Urinary bladder (tissue), 4 donors: ENCODE data around the gene C17orf50. TPM values are rescaled to one million over a fixed set of nuclear protein-coding genes. Genes with fewer than 3 reads are reported as not detected.

Experiments
- DNase-seq: peaks from one replicate; pipeline ENCODE4 v3.0.0-alpha.2; 2015; ENCODE audit errors: extremely low spot score
- H3K27ac ChIP-seq: one replicate; pipeline ENCODE4 v1.5.1; 2013; ENCODE audit warnings: low read depth, mild to moderate bottlenecking, moderate library complexity
- H3K36me3 ChIP-seq: one replicate; pipeline ENCODE4 v1.6.1; 2013; ENCODE audit warnings: mild to moderate bottlenecking, moderate library complexity; ENCODE audit not compliant: insufficient read depth
- H3K4me1 ChIP-seq: one replicate; pipeline ENCODE4 v1.6.1; 2013; ENCODE audit warnings: mild to moderate bottlenecking, moderate library complexity; ENCODE audit not compliant: insufficient read depth
- H3K4me3 ChIP-seq: one replicate; pipeline ENCODE4 v1.5.1; 2013; ENCODE audit warnings: low read depth, low read length
- WGBS: extraction: QIAGEN DNeasy Blood & Tissue Kit; methylation state at CpG from one replicate; pipeline ENCODE4 v1.1.7; 2013; 5-methylcytosine and 5-hydroxymethylcytosine counted together
- polyA plus RNA-seq: library from polyadenylated mRNA; stranded (reverse); fragments of 200-250 nt; gene quantifications from one replicate; pipeline ENCODE4 v1.2.3, GENCODE V29; 2013
- total RNA-seq: library from RNA; depleted of rRNA; stranded (reverse); fragments of >200 nt; gene quantifications from one replicate; pipeline ENCODE4 v1.2.3, GENCODE V29; 2014
- donor health status: healthy with polysubstance abuse.
- donor health status: healthy.

C17orf50 gene
- total and polyA plus RNA-seq, 2 donors = not detected

GRCh38 chr17:35793257-35793656 lies 32.6 kb downstream of the C17orf50 start:
- H3K27ac ChIP-seq = no peak overlapping the region
- H3K4me1 ChIP-seq = no peaks in the 10 kb centered on the region
- DNase-seq = no peak
- H3K4me3 ChIP-seq = no peak overlapping the region
- H3K36me3 ChIP-seq = no peaks in the 10 kb centered on the region
- WGBS = 54% methylated on average over 3 of the region's 3 CpGs

GRCh38 chr17:35795007-35795870 lies 34.6 kb downstream of the C17orf50 start, which contains the start of gene MMP28:
TSS of gene MMP28 (minus strand) at chr17:35795641. CDS start at chr17:35795377, 264 bp downstream.
- DNase-seq = no peak
- H3K4me1 ChIP-seq = no peaks in the 10 kb centered on the region
- H3K4me3 ChIP-seq = peak within 1 kb of the TSS; percentile 46
- H3K27ac ChIP-seq = peak within 1 kb of the TSS; percentile 25
- 1% methylated on average over 89 of the region's 89 CpGs for WGBS
- no peaks in the 10 kb centered on the region for H3K36me3 ChIP-seq

- H3K4me1 ChIP-seq = no peaks in the 10 kb centered on the region
- peak overlapping the region; percentile 46 for H3K4me3 ChIP-seq
- no peaks in the 10 kb centered on the region for H3K36me3 ChIP-seq
- WGBS = 28% methylated on average over 8 of the region's 8 CpGs
- DNase-seq = no peak
- H3K27ac ChIP-seq = no peak overlapping the region
Measured at GRCh38 chr17:35795871-35796265, 35.2 kb downstream of the C17orf50 start.

- Histone ChIP-seq H3K36me3 (no peaks in the 10 kb centered on the region), H3K4me1 (no peaks in the 10 kb centered on the region), H3K27ac (no peak overlapping the region), H3K4me3 (no peak overlapping the region)
- 80% methylated on average over 1 of the region's 1 CpG for WGBS
- DNase-seq = no peak
Measured at GRCh38 chr17:35796942-35797341, 36.3 kb downstream of the C17orf50 start.

GRCh38 chr17:35797370-35797769 lies 36.7 kb downstream of the C17orf50 start:
- 64% methylated on average over 4 of the region's 4 CpGs for WGBS
- no peak overlapping the region for H3K27ac ChIP-seq
- H3K4me3 ChIP-seq = no peak overlapping the region
- no peaks in the 10 kb centered on the region for H3K36me3 ChIP-seq
- no peaks in the 10 kb centered on the region for H3K4me1 ChIP-seq
- no peak for DNase-seq

- 80% methylated on average over 5 of the region's 5 CpGs for WGBS
- no peaks in the 10 kb centered on the region for H3K36me3 ChIP-seq
- no peaks in the 10 kb centered on the region for H3K4me1 ChIP-seq
- H3K27ac ChIP-seq = no peak overlapping the region
- DNase-seq = no peak
- H3K4me3 ChIP-seq = no peak overlapping the region
Measured at GRCh38 chr17:35797918-35798317, 37.2 kb downstream of the C17orf50 start.

- Histone ChIP-seq H3K27ac (no peak overlapping the region), H3K4me3 (no peak overlapping the region), H3K4me1 (no peaks in the 10 kb centered on the region), H3K36me3 (no peaks in the 10 kb centered on the region)
- no peak for DNase-seq
Measured at GRCh38 chr17:35799942-35800341, 39.3 kb downstream of the C17orf50 start.

GRCh38 chr17:35801583-35802224 lies 41.0 kb downstream of the C17orf50 start:
- Histone ChIP-seq H3K36me3 (no peaks in the 10 kb centered on the region), H3K4me1 (no peaks in the 10 kb centered on the region), H3K27ac (no peak overlapping the region), H3K4me3 (no peak overlapping the region)
- no peak for DNase-seq
- WGBS = 44% methylated on average over 9 of the region's 9 CpGs

GRCh38 chr17:35804658-35805192 lies 44.0 kb downstream of the C17orf50 start:
- Histone ChIP-seq H3K4me1 (no peaks in the 10 kb centered on the region), H3K4me3 (no peak overlapping the region), H3K27ac (no peak overlapping the region), H3K36me3 (no peaks in the 10 kb centered on the region)
- peak; percentile 70 for DNase-seq
- WGBS = 31% methylated on average over 1 of the region's 1 CpG

GRCh38 chr17:35807371-35808144 lies 46.9 kb downstream of the C17orf50 start:
- no peaks in the 10 kb centered on the region for H3K4me1 ChIP-seq
- no peak overlapping the region for H3K4me3 ChIP-seq
- DNase-seq = no peak
- H3K27ac ChIP-seq = no peak overlapping the region
- no peaks in the 10 kb centered on the region for H3K36me3 ChIP-seq
- WGBS = 83% methylated on average over 7 of the region's 7 CpGs

GRCh38 chr17:35808240-35808961 lies 47.7 kb downstream of the C17orf50 start:
- Histone ChIP-seq H3K4me1 (no peaks in the 10 kb centered on the region), H3K4me3 (peak overlapping the region; percentile 27)
- whole genome bisulfite sequencing = 29% methylated on average over 19 of the region's 19 CpGs

GRCh38 chr17:35808962-35809854 lies 48.5 kb downstream of the C17orf50 start, which contains the start of gene TAF15:
TSS of gene TAF15 (plus strand) at chr17:35809484. CDS start at chr17:35809570, 86 bp downstream.
- Histone ChIP-seq H3K27ac (peak within 1 kb of the TSS; percentile 98), H3K4me3 (peak within 1 kb of the TSS; percentile 65), H3K4me1 (no peaks in the 10 kb centered on the region), H3K36me3 (no peaks in the 10 kb centered on the region)
- peak; percentile 95 for DNase-seq
- under 1% methylated on average over 71 of the region's 71 CpGs for WGBS

More at GRCh38 chr17:35808240-35808961, 47.7 kb downstream of the C17orf50 start:
- no peak for DNase-seq
- Histone ChIP-seq H3K36me3 (no peaks in the 10 kb centered on the region), H3K27ac (peak overlapping the region; percentile 53)
